HG03097 (cell line): ENCODE data around the gene SNAI1.
"Not testable (repeated sequence)": the region's sequence is repeated elsewhere in the genome, so short reads cannot be mapped to it uniquely, and the experiment has no call there.

Source experiments
- ATAC-seq: cut with Tn5 transposase; IDR thresholded peaks from one replicate; pipeline ENCODE4 v1.9.1; 2021; ENCODE audit not compliant: unreplicated experiment, low FRiP score

The SNAI1 gene

DNA sequence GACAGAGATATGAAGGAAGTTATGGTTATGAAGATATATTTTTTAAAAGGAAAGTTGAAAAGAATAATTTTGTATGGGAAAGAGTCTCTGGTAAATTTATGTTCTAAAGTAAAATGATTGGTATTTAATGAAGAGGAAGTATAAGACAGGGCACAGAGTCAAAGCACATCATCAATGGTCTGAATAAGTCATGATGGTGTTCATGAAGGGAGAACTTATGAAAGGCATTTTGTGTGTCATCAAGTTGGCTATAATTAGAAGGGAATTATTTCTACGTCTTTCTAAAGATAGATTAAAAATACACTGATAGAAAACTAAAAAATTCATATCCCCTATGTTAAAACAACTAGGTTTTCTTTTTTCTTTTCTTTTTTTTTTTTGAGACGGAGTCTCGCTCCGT is 21.4 kb upstream of the SNAI1 start:
- no peak for ATAC-seq

DNA sequence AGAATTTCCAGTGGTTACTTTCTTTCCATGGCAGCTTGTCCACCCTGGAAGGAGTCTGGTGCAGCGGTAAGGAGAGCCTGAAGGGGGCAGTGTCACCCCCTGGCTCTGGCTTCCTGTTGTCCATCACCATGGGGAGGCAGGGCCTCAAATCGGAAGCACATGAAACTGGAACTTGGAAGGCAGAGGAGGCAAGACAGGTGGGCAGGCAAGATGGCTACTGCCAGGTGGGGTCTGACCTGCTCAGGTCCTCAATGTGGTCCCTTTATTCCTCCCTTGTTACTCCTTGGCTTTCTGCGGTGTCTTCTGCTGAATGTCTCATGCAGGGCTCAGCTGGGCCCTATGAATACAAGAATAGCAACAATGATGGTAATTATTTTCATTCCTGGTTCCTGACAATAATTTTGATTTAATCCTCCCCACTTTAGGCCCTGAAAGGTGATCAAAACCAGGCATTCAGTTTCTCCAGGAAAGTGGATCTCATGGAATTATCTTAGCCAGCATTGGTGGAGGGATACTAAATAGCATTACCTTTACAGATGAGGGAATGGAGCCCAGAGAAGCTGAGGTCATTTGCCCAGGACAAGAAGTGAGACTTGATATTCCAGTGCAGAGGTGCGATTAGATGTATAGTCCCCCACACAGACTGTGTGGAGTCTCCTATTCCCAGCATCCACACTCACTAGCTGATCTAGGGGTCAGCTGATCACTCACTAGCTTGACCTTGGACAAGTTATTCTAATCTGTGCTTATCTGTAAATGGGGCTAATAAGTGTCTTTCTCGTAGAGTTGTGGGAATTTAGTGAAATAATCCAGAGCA is 17.6 kb upstream of the SNAI1 start:
- ATAC-seq: no peak

DNA sequence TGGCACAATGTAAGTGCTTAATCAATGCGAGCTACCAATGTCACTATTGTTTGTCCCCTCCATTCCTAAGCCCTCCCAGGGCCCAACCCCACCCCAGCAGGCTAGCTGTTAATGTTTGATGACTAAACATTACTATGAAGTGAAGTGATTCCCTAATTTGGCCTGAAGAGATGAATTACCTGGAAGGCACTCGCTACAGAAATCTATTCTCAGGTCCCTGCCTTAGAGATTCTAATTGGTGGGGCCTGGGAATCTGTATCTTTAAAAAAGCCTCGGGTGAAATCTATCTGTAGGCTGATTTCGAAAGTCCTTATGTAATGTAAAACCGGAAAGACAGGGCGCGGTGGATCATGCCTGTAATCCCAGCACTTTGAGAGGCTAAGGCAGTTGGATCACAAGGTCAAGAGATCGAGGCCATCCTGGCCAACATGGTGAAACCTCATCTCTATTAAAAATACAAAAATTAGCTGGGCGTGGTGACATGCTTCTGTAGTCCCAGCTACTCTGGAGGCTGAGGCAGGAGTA is 16.9 kb upstream of the SNAI1 start:
- ATAC-seq: no peak

DNA sequence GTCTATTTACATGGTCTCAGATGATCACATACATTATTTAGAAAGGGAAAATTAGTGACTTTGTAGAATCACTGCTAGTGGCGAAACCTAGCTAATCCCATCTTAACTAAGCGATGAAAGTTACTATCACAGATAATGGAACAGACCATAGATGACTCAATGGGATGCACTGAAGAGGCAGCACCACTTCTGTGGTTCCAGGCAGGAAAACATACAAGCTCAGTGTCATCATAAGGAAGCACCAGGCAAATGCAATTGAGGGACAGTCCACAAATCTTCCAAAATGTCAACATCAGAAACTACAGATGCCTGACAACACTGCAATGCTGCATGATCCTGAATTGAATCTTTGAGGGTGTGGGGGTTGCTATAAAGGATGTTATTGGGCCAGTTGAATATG is 15.9 kb upstream of the SNAI1 start:
- no peak for ATAC-seq

DNA sequence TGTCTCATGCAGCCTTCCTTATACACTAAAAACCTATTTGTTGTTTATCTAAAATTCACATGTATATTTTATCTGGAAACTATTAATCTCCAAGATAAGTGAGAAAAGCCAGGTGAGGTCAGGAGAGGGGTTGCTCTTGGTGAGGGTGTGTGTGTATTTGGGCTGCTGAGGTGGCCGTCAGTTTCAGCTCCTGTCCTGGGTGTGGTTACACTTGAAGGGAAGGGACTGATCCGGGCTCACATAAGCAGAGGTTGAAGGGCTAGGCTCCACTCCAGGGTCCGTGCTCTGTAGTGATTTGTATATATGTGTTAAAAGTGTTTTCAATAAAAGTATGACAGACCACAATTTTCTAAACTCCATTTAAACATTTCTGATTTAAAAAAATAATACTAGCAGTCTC is 13.5 kb upstream of the SNAI1 start:
- no peak for ATAC-seq

DNA sequence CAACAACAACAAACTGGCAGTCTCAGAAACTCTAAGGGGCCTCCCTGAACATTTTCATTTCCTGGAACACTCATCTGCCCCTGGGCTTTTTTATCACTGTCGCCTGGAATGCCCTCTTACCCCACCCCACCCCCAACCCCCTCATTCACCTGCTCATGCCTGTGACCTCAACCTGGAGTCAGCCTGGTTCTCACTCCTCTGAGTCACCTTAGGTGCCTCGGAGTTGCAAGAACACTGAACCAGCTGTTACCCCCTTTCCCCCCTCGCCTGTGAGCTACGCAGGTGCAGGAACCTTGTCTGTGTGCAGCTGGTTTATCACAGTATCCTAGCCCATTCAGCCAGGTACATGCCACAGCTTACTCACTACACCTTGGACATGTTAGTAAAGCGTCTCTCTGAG is 12.8 kb upstream of the SNAI1 start:
- no peak for ATAC-seq

DNA sequence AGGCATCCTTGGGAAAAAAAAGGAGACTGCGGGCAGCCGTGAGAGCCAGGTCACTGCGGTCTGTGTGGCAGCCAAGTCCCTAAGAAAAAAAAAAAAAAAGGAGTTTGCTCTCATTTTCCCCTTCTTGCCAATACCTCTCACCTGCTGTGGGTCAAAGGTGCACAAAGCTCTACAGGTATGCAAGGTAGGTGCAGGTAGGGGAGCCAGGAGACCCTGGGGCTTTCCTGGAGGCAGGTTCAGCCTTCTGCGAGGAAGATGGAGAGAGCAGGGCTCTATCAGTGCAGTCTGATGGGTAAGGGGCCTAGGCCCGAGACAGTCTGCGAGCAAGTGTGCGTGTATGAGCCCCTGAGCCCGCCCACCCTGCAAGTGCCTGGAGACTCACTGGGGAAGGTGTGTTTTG is 12.3 kb upstream of the SNAI1 start:
- no peak for ATAC-seq

DNA sequence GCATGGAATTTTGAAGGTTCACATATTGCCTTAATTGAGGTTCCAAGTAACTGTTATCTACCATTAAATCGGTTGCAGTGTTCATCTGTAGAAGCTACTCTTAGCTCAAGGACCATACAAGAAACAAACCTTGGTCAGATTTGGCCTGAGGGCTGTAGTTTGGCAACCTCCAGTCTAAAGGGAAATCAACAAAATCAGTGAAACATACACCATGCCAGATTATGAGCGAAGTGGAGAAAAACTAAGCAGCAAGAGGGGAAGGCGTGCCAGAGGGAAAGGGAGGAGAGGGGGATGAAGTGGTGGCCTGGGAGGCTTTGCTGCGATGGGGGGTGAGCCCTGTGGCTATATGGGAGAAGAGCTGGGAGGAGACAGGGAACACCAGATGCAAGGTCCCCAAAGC is 8.8 kb upstream of the SNAI1 start:
- no peak for ATAC-seq

DNA sequence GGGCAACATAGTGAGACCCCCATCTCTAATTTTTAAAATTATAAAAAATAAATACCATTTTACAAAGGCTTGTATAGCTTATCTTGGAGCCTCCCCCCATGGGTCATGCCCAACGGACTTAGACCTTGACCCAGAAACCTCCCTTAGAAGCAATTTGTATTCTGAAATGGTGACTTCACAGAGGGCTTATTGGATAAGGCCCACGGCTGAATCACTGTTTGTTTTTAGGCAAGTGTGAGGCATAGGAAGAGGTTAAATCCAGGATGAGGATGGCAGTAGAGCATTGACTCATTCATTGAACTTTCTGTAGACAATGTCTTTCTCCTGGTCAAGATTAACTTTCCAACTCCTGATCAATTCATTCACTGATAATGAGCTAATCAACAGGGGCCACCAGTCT is 6.2 kb upstream of the SNAI1 start:
- no peak for ATAC-seq

DNA sequence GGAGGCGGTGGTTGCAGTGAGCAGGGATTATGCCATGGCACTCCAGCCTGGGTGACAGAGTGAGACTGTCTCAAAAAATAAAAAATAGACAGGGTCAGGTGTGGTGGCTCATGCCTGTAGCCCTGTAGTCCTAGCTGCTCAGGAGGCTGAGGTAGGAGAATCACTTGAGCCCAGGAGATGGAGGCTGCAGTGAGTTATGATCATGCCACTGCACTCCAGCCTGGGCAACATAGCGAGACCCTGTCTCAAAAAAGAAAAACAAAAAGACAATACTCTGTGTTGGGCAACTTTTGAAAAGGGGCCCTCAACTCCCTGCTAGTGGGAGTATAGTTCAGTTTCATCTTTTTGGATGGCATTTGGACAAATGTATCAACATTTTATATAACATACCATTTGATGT is 5.0 kb upstream of the SNAI1 start:
- ATAC-seq: not testable (repeated sequence)

DNA sequence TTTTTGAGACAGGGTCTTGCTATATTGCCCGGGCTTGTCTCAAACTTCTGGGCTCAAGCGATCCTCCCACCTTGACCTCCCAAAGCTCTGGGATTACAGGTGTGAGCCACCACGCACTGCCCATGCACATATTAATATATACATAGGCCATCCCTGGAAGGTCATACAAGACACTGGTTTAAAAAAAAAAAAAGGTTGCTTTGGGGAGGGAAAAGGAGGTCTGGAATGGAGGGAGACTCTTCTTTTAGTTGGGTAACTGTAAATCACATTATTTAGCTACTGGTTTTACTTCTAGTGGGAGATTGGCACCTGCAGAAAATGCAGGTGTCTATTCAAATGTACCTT is 4.1 kb upstream of the SNAI1 start:
- ATAC-seq: no peak

DNA sequence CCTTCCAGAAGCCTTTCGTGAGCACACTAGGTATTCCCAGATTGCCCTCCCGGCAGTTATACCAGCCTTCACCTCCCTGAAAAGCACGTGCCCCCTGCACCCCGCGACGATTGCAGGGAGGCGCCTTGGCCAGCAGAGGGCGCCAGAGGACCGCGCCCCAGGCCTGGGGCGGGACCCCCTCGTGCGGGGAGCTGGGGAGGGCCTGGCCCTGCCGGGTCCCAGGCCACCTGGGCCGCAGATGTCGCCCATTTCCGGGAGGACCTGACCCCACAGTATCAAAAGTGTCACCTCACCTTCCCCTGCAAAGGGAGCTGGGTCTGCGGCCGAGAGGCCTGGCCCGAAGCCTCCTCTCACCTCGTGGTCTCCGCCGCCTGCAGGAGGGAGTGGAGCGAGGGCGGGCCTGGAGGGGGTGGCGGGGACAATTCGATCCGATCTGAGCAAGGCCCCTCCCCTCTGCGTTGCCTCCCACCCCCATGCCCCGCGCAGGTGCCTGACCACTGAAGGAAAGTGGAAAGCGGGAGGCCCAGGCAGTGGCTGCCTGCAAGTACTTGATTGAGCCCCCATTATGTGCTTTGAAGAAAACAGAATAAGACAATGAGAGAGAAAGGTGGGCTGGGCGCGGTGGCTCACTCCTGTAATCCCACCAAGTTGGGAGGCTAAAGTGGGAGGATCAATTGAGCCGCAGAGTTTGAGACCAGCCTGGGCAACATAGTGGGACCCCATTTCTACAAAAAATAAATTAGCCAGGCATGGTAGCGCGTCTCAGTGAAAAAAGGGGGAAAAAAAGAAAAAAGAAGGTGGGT is 3.5 kb upstream of the SNAI1 start:
- no peak for ATAC-seq

DNA sequence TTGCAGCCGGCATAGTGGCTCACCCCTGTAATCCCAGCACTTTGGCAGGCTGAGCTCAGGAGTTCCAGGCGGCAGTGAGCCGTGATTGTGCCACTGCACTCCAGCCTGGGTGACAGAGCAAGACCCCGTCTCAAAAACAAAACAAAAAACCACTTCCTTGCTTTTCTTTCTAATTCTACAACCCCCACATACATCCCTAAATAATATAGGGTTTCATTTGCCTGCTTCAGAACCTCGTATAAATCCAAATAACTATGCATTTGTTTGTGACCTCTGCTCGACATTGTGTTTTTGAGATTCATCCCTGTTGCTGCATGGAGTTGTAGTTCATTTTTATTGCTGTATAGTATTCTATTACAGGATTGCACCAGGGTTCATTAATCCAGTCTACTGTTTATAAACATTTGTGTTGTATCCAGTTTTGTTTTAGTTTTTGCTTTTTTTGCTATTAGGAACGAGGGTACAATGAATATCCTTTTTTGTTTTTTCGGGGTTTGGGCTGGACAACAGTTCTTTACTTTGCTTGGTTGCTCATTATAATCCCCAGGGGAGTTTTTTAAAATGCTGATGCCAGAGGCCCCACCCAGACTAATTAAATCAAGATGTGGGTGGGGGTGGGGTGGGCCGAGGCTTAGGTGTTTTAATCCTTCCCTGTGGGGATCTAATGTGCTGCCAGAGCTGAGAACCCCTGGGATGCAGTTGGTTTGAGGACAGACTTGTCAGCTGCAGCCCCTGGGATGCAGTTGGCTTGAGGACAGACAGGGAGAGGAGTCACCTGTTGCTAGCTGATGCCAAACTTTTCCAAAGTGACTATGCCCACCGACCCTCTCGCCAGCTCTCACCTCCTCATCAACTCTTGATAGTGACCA is 2.4 kb upstream of the SNAI1 start:
- ATAC-seq: no peak

DNA sequence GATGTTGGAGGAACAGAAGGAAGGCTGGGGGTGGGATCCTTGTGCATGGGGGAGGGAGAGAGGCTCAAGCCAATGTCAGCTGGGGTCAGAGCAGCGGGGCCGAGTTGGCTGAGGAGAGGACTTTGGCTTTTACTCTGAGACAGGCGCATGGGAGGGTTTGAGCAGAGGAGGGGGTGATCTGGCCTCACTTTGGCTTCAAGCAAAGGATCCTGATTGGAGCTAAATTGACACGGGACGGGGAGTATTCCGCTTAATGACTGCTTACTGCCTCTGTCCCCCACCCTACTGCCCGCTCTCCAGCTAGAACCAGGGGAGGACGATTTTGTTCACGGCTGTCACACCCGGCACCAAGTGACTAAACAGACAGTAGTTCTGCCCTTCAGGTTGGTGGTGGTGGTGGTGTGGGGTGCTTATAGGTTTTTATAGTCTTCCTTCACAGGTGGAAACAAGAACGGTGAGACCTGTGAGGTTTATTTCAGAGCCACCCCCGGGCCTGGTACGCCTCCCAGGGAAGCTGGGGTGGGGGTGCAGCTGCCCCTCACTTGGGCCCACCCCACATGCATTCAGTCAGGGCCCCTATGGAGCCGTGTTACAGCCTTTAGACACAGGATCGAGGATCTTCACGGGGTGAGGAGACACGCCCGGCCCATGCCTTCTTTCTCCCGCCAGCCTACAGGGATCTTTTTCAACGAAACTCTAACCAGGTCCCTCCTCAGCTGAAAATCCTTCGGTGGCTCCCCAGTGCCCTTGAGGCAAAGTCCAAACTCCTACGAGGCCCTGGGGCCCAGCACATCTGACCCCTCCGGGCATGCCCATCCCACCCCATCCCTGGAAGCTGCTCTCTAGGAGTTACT is 1.3 kb upstream of the SNAI1 start:
- no peak for ATAC-seq

DNA sequence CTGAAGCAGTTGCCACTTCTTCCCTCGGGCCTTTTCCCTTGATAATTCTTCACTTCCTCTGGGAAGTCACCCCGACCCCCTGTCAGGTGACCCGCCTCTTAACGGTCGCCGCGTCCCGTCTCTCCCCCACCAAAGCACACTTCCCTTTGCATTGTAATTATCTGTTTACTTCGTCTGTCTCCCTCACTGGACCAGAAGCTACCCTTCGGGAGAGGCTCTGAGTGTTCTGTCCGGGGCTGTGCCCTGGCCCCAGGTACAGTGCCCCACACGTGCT is 771 bp upstream of the SNAI1 start:
- ATAC-seq: no peak

DNA sequence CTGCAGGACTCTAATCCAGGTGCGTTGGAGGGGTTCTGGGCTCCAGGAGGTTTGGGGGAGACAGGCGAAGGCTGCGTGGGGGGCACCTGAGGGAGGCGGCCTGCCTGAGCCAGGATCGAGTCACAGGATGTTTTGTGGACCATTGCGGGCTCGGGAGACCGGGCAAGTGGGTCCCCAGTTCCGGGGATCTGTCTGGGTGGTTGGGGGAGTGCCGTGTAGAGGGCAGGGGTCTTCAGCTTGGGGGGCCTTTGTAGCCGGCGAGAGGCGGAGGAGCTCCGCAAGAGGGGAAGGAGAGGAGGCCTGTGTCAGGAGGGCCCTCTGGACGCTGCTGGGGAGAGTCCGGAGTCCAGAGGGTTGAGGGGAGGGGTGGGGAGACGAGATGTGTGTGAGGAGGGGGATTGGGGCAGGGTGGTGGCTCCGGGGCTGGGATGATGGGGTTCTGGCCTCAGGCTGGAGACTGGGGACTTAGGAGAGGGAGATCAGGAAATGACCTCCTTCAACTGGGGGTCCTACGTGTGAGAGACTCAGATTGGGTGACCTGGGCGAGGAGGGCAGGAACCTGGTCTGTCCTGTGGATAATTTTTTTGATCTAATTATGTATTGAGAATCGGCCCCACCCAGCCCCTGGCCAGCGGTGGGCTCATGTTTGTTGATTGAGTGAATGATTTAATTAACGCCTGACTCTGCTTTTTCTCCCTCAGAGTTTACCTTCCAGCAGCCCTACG is 505 bp downstream of the SNAI1 start:
- no peak for ATAC-seq

DNA sequence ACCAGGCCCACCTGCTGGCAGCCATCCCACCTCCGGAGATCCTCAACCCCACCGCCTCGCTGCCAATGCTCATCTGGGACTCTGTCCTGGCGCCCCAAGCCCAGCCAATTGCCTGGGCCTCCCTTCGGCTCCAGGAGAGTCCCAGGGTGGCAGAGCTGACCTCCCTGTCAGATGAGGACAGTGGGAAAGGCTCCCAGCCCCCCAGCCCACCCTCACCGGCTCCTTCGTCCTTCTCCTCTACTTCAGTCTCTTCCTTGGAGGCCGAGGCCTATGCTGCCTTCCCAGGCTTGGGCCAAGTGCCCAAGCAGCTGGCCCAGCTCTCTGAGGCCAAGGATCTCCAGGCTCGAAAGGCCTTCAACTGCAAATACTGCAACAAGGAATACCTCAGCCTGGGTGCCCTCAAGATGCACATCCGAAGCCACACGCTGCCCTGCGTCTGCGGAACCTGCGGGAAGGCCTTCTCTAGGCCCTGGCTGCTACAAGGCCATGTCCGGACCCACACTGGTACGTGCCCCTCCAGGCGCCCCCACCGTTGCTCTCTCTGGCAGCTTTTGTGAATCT is 1.1 kb downstream of the SNAI1 start:
- ATAC-seq: no peak

DNA sequence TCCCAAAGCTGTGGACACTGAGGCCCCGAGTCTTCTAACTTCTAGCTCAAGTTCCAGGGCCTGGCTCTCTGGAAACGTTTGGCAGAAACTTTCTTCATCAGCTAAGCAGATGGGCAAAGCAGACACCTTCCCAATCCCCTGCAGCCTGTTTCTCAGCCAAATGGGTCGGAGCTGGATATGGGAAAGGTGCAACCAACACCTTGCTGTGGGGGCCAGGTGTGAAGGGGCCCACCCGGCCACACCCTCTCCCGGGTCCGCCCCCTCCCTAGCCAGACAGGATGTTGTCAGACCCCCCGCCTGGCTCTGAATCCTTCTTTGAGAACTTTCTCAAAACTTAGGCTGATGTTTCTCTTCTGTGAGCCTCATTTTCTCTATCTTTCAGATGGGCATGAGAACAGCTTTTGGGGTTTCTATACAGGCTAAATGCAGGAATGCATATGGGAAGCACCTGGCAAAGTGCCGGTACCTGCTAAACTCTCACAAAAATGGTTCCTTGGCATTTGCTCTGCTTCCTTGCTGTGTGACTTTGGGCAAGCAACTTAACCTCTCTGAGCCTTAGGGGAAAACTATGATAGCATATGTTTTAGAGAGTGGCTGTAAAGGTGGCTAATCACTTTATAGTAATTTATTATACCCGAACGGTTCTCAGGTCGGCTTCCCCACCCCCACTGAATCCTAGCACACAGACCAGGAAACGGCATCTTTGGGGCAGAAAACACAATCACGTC is 1.8 kb downstream of the SNAI1 start:
- no peak for ATAC-seq

DNA sequence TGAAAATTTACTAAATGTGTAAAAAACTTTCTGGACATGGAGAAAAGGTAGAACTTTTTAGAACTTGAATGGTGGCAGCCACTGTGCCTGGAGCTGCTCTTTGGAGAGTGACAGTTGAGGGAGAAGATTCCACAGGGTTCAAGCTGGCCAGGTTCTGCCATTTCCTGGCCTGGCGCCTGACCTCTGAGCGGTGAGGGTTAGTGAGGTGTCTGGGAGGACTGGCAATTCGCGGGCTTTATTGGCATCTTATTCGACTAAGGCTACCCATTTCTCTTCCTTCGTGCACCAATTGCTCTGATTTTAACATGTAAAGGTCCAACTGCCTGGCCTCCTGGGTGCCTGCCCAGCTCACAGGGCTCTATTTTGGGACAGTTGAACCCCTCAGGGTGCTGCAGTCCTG is 2.4 kb downstream of the SNAI1 start:
- no peak for ATAC-seq
